ENCODE data around the gene NFIX.
A peak's percentile ranks its signal among the peaks of the same experiment; 100 is the strongest.

NFIX gene

DNA sequence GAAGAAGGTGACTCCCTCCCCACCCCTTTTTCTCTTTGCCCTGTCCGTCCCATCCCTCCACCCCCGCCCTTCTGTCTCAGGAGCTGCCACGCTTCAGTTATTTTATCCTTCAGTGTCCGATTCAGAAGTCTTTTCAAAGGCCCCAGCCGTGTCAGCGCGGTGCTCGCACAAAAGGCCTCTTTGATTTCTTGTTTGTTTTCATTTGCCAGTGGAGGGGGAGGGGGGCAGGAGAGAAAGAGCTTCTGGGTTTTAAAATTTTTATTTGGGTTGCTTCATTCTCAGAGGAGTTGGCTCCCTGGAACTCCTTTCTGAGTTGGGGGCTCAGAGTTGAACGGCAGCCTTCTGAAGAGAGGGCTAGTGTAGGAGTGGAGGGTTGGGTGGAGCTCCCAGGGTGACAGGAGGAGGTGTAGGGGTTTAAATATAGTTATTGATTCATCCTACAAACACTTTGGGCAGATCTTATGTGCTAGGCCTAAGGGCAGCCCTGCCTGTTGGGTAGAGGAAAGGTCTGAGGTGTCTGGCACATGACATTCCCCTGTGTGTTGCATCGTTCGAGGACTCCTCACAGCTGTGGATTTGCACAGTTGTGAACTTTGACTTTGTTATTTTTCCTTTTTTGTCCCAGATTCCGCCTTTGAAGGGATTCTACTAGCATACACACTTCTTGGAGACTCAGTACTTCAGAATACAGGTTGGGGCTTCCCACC, 36.8 kb downstream of the NFIX start:
- H3K27ac ChIP-seq = peak overlapping the region; percentile 94
- DNase-seq (ENCODE audit: low read depth, low spot score) = no peak

DNA sequence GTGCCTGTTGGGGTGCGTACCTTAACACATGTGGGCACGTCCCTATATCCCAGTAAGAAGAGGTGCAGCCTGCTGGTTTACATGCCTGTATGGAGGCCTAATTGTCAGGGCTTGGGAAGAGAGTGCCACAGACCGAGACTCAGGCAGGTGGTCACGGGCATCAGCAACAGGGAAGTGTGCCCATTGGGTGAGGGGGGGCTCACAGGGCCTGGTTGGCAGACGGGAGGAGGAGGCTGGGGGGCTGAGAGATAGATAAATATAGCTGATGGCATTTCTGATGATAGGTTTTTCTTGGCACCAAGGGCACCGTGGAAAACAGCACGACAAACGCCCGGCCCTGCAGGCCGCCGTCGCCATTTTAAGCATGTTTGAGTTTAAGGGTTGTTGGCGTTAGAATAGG, 37.6 kb downstream of the NFIX start:
- H3K27ac ChIP-seq = peak overlapping the region; percentile 94
- no peak for DNase-seq (ENCODE audit: low read depth, low spot score)

DNA sequence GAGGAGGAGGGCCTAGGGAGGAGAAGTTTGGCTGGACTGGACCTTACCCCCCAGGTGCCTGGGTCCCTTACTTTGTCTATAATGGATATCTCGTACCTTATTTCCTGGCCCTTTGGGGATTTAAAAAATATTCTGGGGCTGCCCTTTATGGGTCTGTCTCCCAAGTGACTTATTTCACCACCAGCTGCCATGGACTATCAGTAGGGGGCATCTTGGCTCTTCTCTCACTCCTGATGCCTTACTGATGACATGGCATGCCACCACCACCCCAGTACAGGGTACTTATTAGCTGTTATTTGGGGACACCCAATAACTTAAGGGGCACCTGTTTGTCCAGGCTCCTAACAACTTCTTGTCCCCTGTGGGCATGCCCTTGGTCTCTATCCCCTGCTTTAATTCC, 38.0 kb downstream of the NFIX start:
- peak overlapping the region; percentile 94 for H3K27ac ChIP-seq

DNA sequence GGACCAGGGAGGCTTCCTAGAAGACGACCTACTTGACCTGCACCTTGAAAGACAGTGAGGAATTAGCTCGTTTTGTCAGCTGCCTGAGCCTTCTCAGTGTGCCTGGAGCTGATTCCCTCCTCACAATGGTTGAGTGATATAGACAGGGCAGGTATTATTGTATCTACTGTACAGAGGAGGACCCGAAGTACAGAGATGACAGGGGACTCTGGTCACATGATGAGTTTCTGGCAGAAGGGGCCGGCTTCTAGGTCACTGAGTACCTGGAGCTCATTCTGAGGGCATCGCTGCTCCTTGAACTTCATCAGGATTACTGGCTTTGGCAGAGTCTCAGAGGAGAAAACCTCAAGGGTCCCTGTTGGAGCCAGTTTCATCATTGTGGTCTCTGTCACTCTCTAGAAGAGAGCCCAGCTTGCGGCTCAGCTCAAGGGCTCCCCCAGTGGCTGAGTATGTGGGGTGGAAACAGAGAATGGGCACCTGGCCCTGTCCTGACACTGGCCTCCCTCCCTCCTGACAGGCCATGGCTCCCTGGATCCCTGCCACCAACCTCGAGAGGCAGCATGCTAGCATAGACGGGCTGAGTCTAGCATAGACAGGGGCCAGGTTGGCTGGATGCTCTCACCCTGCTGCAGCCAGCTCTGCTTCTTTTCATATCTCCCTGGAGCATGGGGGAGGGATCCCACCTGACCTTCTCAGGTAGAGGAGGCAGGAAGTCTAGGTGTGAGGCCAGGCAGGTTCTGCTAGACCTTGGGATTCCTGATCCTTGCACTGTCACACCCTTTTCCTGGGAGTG, 38.7 kb downstream of the NFIX start:
- H3K27ac ChIP-seq = peak overlapping the region; percentile 94
- no peak for DNase-seq (ENCODE audit: low read depth, low spot score)

More for the DNA sequence above, 38.0 kb downstream of the NFIX start:
- DNase-seq (ENCODE audit: low read depth, low spot score) = no peak

DNA sequence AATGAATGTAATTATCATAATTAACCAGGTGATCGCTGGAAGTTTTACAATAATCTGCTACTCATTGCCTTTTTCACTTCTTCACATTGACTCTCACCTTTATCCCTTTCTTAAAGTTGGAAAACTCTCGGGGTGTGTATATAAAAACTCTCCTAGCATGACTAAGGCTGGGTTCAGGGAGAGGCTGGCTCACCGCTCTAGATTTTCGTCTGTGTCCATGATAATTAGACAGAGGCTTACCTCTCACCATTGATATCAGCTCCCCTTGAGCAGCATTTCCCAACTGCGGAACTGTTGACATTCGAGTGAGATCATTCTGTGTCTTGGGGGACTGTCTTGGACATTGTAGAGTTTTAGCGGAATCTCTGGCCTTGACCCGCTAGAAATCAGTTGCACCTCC, 39.4 kb downstream of the NFIX start:
- peak overlapping the region; percentile 94 for H3K27ac ChIP-seq
- no peak for DNase-seq (ENCODE audit: low read depth, low spot score)

DNA sequence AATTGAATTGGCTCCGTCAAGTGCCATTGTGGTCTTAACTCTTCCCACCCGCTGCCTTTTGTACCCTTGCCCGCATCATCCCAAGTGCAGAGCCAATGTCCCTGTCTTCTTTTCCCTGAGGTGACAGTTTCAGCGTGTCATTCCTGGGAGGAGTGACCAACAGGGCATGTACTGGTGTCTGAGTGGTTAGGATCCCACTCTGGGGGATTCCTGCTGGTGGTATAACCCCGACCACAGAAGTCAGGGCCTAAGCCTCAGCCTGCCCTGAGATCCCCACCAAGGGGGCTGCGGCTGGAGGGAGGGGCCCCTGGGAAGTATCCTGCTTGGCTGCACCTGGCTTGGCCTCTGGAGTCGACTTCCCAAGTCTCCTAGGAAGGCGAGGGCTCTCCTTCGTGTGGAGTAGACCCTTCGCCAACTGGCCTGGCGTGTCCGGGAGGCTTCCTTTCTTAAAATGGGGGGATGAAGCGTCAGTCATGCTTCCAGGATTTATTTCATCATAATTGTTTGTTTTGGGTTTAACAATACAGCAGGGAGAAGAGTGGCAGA, 40.6 kb downstream of the NFIX start:
- H3K27ac ChIP-seq = peak overlapping the region; percentile 94
- DNase-seq (ENCODE audit: low read depth, low spot score) = no peak

GRCh38 chr19:13036366-13036976, 41.2 kb downstream of the NFIX start:
- H3K27ac ChIP-seq = peak overlapping the region; percentile 94
- DNase-seq (ENCODE audit: low read depth, low spot score) = no peak

- peak overlapping the region; percentile 94 for H3K27ac ChIP-seq
- DNase-seq (ENCODE audit: low read depth, low spot score) = no peak
Measured at GRCh38 chr19:13037161-13037560, 41.9 kb downstream of the NFIX start.

GRCh38 chr19:13037731-13038130, 42.5 kb downstream of the NFIX start:
- H3K27ac ChIP-seq = peak overlapping the region; percentile 94
- no peak for DNase-seq (ENCODE audit: low read depth, low spot score)

- H3K27ac ChIP-seq = peak overlapping the region; percentile 94
- DNase-seq (ENCODE audit: low read depth, low spot score) = no peak
Measured at GRCh38 chr19:13038306-13039210, 43.3 kb downstream of the NFIX start.

DNA sequence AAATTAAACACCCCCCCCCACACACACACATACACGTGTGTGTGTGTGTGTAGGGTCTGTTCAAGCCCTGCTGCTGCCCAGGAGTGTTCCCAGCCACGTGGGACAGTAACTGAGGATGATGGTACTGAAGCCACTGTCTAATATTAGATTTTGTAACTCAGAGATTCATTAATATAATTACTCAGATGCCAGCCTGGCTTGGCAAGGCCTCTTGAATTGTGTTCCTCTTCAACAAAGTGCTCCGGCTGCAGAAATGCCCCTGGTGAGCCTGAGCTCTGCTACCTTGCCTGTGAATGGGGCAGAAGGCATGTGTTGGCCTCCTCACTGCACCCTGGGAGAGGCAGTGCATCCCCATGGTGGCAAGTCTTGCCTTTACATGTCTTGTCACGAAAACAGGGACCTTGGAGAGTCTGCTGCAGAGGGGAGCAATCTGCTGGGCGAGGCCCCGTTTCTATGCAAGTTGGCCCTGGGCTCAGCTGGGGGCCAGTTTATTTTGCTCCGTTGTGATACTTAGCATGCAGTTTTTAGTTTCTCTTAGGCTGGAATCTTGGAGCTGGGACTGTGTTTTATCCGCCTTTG, 44.0 kb downstream of the NFIX start:
- H3K27ac ChIP-seq = no peak overlapping the region
- no peak for DNase-seq (ENCODE audit: low read depth, low spot score)

GRCh38 chr19:13040232-13040947, 45.1 kb downstream of the NFIX start:
- DNase-seq (ENCODE audit: low read depth, low spot score) = no peak
- no peak overlapping the region for H3K27ac ChIP-seq

DNA sequence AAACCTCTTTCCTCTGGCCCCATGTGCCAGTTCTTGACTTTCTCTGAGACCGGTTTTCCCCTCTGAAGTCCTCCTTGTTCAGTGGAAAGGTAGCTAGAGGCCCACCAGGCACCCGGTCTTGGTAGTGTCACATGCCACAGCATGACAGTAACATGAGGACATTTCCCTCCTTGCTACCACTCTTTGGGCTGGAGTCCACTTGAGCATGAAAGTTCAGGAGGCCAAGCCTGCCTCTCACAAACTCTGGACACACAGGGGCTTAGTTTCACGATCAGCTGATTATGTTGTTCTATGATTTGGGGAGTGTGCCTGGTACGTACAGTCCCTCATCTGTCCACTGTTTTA, 45.6 kb downstream of the NFIX start:
- DNase-seq (ENCODE audit: low read depth, low spot score) = no peak
- H3K27ac ChIP-seq = no peak overlapping the region

GRCh38 chr19:13042443-13043130, 47.3 kb downstream of the NFIX start:
- peak overlapping the region; percentile 11 for H3K27ac ChIP-seq
- no peak for DNase-seq (ENCODE audit: low read depth, low spot score)

DNA sequence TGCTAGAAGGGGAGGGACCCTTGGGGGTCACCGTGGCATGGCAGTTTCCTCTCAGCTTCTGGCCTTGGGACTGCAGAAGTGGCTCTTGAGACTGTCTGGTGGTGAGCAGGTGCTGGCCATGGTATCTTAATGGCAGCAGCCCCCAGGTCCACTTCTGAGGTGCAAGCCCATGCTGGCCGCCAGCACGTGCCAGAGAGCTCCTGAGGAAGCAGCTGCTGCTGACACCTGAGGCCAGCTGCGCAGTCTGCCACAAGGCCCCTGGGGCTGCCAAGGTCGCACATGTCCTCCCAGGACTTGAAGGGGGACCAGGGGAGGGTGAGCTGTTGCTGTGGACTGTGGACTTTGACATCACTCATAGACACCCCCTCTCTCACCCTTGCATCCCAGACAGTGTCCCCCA, 48.0 kb downstream of the NFIX start:
- no peak for DNase-seq (ENCODE audit: low read depth, low spot score)
- peak overlapping the region; percentile 11 for H3K27ac ChIP-seq

- H3K27ac ChIP-seq = peak overlapping the region; percentile 73
- no peak for DNase-seq (ENCODE audit: low read depth, low spot score)
Measured at GRCh38 chr19:13044231-13044836, 49.1 kb downstream of the NFIX start.

DNA sequence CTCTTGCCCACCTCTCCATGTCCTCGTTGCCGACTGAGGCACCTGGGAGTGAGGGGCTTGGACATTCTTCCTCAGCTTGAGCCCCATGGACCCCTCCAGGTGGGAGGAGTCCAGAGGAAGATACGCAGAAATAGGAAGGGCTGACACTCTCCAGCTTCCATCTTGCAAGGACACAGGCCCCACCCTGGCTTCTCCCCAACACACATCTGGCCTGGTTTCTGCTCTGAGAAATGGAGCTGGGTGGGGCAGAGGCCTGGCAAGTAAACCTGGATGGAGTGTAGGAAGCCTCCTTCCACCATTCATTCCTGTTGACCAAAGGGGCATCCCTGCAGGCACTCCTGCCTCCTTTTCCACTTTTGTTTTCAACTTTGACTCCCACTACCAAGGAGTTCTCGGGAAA, 50.5 kb downstream of the NFIX start:
- H3K27ac ChIP-seq = no peak overlapping the region
- no peak for DNase-seq (ENCODE audit: low read depth, low spot score)

DNA sequence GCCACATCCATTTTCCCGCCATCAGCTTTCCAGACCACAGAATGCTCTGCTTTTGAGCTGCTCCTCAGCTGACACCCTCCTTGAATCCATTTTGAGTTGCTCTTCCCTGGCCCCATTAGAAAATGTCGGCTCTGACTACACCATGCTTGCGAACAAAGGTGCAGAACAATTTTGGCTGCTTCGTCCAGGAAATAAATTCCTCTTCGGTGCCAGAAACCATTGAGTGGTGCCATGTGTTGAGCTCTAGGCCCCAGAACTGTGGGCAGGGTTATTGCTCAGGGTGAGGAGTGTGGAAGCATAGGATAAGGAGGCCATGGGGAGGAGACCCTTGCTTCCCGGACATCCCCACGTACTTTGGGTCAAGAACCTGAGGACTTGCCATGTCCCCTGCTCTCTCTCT, 52.1 kb downstream of the NFIX start:
- H3K27ac ChIP-seq = no peak overlapping the region
- no peak for DNase-seq (ENCODE audit: low read depth, low spot score)
